Breast epithelium (tissue), 4 donors: ENCODE measurements around the gene S100A10. TPM values are rescaled to one million over a fixed set of nuclear protein-coding genes. Genes with fewer than 3 reads are reported as not detected.

Experiments used
- DNase-seq, 2 donors: peaks; one replicate each; pipeline ENCODE4 v3.0.0-alpha.2; 2019; ENCODE audit warnings: low spot score in 2 of 2
- H3K27ac ChIP-seq, 2 donors: fragments of 200-600 bp; sonication (generic) in 1 of 2; one replicate each; pipeline ENCODE4 v1.5.1; 2016 to 2019; ENCODE audit warnings: mild to moderate bottlenecking in 1 of 2
- H3K27me3 ChIP-seq, 2 donors: fragments of 200-600 bp; sonication (generic) in 1 of 2; one replicate each; pipeline versions ENCODE4 v1.5.1 to v1.6.0; 2017 to 2019; ENCODE audit warnings: control low read depth in 1 of 2, mild to moderate bottlenecking in 1 of 2
- H3K36me3 ChIP-seq: fragments of 200-600 bp; one replicate; pipeline ENCODE4 v1.5.1; 2019
- H3K4me1 ChIP-seq, 2 donors: fragments of 200-600 bp; sonication (generic); one replicate each; pipeline ENCODE4 v1.5.1; 2016 to 2019; ENCODE audit warnings: control low read depth in 1 of 2
- H3K4me3 ChIP-seq, 3 donors: fragments of 200-600 bp; sonication (generic); 1 replicate in 2 of 3; 2 replicates in 1 of 3; pipeline ENCODE4 v1.5.1; 2016 to 2019; ENCODE audit warnings: mild to moderate bottlenecking in 3 of 3, moderate library complexity in 2 of 3
- H3K9me3 ChIP-seq, 2 donors: fragments of 200-600 bp; sonication (generic) in 1 of 2; one replicate each; pipeline ENCODE4 v1.5.1; 2016 to 2019; ENCODE audit warnings: control low read depth in 1 of 2
- CTCF ChIP-seq, 3 donors: fragments of 450-650 bp; IDR thresholded peaks; one replicate each; pipeline ENCODE4 v1.5.1; 2016 to 2017; ENCODE audit warnings: antibody characterized with exemption in 3 of 3, mild to moderate bottlenecking in 3 of 3, moderate library complexity in 3 of 3
- POLR2A ChIP-seq: fragments of 450-650 bp; IDR thresholded peaks from one replicate; pipeline ENCODE4 v1.6.1; 2016; ENCODE audit warnings: antibody characterized with exemption, mild to moderate bottlenecking, moderate library complexity
- POLR2AphosphoS5 ChIP-seq, 3 donors: sonication (generic); formaldehyde crosslinking; IDR thresholded peaks; one replicate each; pipeline ENCODE4 v1.6.1; 2017; ENCODE audit warnings: antibody characterized with exemption in 3 of 3
- intact Hi-C: fragments of 100-400 bp; cut with DNase I; formaldehyde crosslinking; loops from one replicate; pipeline ENCODE4 v1.15.1; 2023; ENCODE audit warnings: low total_unique reads
- total RNA-seq, 3 donors: library from RNA; depleted of rRNA; stranded (reverse); fragments of >200 nt; gene quantifications; one replicate each; pipeline ENCODE4 v1.1.0, GENCODE V29; 2016

Gene S100A10
- total RNA-seq, 3 donors from 2014 or later: 70.4 to 156 (median 84.9) TPM

- H3K36me3 ChIP-seq: no peaks in the 10 kb centered on the region
- no peaks in the 10 kb centered on the region for H3K9me3 ChIP-seq
- TF ChIP-seq POLR2AphosphoS5 (IDR thresholded peaks at IDR 0.05) (no peak), POLR2A (no peak), CTCF (IDR thresholded peaks at IDR 0.05) (no peak)
- no peak for DNase-seq
- H3K27me3 ChIP-seq: no peaks in the 10 kb centered on the region
- H3K4me1 ChIP-seq: peaks cover 0 to 3% of the 10 kb centered on the region in 2 donors
- H3K4me3 ChIP-seq: no peak overlapping the region
- H3K27ac ChIP-seq: no peak overlapping the region
- intact Hi-C loops: no loop called here
Measured at GRCh38 chr1:151982300-151983005, 11.2 kb downstream of the S100A10 start.

- Histone ChIP-seq H3K4me3 (no peak overlapping the region), H3K36me3 (no peaks in the 10 kb centered on the region), H3K9me3 (no peaks in the 10 kb centered on the region), H3K27me3 (no peaks in the 10 kb centered on the region), H3K27ac (peak overlapping the region in 1 of 2 donors; percentile 64), H3K4me1 (peaks cover 0 to 3% of the 10 kb centered on the region in 2 donors)
- TF ChIP-seq POLR2AphosphoS5 (IDR thresholded peaks at IDR 0.05) (no peak), POLR2A (no peak), CTCF (IDR thresholded peaks at IDR 0.05) (no peak)
- intact Hi-C loops: no loop called here
- no peak for DNase-seq
Measured at GRCh38 chr1:151981178-151981525, 12.5 kb downstream of the S100A10 start.

GRCh38 chr1:151980287-151981177 is 13.1 kb downstream of the S100A10 start:
- Histone ChIP-seq H3K9me3 (no peaks in the 10 kb centered on the region), H3K27me3 (no peaks in the 10 kb centered on the region), H3K4me1 (peaks cover 0 to 3% of the 10 kb centered on the region in 2 donors), H3K27ac (peak overlapping the region in 1 of 2 donors; percentile 28), H3K36me3 (no peaks in the 10 kb centered on the region), H3K4me3 (no peak overlapping the region)
- intact Hi-C loops: no loop called here
- no peak for TF ChIP-seq POLR2AphosphoS5 (IDR thresholded peaks at IDR 0.05)
- TF ChIP-seq POLR2A: no peak
- no peak for TF ChIP-seq CTCF (IDR thresholded peaks at IDR 0.05)
- DNase-seq: no peak

- Histone ChIP-seq H3K36me3 (no peaks in the 10 kb centered on the region), H3K27ac (no peak overlapping the region), H3K27me3 (no peaks in the 10 kb centered on the region), H3K4me3 (no peak overlapping the region), H3K9me3 (no peaks in the 10 kb centered on the region), H3K4me1 (peaks cover 0 to 3% of the 10 kb centered on the region in 2 donors)
- intact Hi-C loops: no loop called here
- TF ChIP-seq POLR2A: no peak
- TF ChIP-seq CTCF (IDR thresholded peaks at IDR 0.05): no peak
- no peak for TF ChIP-seq POLR2AphosphoS5 (IDR thresholded peaks at IDR 0.05)
- no peak for DNase-seq
Measured at GRCh38 chr1:151978922-151979321, 14.7 kb downstream of the S100A10 start.
